ENCODE results near the gene LMF1.

The LMF1 gene

DNA sequence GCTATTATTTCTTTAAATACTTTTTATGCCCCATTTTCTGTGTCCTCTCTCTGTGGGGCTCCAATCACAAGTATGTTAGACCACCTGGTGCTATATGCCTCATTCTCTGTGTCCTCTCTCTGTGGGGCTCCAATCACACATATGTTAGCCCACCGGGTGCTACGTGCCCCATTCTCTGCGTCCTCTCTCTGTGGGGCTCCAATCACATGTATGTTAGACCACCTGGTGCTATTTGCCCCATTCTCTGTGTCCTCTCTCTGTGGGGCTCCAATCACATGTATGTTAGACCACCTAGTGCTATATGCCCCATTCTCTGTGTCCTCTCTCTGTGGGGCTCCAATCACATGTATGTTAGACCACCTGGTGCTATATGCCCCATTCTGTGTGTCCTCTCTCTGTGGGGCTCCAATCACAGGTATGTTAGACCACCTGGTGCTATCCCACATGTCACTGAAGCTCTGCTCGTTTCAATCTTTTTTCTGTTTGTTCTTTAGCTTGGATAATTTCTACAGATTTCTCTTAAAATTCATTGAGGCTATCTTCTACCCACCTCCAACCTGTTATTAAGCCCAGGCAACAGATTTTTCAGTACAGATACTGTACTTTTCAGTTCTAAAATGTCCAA lies 28.2 kb downstream of the LMF1 start:
- Histone ChIP-seq H2AFZ (ENCODE audit: low read depth, low read length) (no peak overlapping the region), H3K4me3 (ENCODE audit: low read length) (no peak overlapping the region), H3K36me3 (ENCODE audit: insufficient read depth, low read length) (peaks cover 3% of the 10 kb centered on the region), H3K4me1 (ENCODE audit: insufficient read depth, low read length) (no peaks in the 10 kb centered on the region), H3K27me3 (ENCODE audit: insufficient read depth, low read length) (no peaks in the 10 kb centered on the region), H3K9me3 (ENCODE audit: low read length) (peaks cover 38% of the 10 kb centered on the region)

DNA sequence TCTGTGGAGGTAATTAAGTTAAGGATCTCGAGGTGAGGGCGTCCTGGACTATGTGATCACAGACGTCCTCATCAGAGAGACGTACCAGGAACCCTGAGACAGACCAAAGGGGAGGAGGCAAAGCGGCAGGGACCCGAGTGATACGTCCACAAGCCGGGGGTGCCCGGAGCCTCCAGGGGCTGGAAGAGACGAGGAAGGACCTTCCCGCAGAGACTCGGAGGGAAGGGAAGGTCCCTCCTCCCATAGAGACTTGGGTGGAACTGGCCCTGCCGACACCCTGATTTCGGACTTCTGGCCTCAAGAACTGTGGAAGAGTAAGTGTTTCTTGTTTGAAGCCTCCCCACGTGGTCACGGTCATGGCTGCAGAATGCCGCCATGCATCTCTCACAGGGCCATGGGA lies 30.8 kb downstream of the LMF1 start:
- Histone ChIP-seq H2AFZ (ENCODE audit: low read depth, low read length) (no peak overlapping the region), H3K36me3 (ENCODE audit: insufficient read depth, low read length) (no peaks in the 10 kb centered on the region), H3K4me3 (ENCODE audit: low read length) (no peak overlapping the region), H3K9me3 (ENCODE audit: low read length) (peaks cover 30% of the 10 kb centered on the region), H3K27me3 (ENCODE audit: insufficient read depth, low read length) (no peaks in the 10 kb centered on the region), H3K4me1 (ENCODE audit: insufficient read depth, low read length) (no peaks in the 10 kb centered on the region)

DNA sequence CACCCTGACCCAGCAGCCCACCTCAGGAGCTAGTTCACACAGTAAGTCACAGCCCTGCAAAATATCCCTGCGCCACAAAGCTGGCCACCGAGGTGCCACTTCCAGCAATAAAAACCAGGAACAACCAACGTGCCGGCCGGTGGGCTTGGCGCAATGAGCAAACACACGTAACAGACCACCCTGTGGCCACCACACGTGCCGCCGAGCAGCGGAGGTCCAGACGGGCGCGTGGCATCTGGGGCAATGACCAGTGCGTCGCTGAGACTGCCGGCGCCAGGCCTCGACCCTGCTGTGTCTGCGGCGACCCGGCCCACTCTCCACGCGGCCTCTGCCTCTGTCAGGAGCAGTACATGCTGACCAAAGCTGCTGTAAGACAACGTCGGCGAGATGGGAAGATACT lies 31.5 kb downstream of the LMF1 start:
- no peaks in the 10 kb centered on the region for H3K27me3 ChIP-seq (ENCODE audit: insufficient read depth, low read length)
- H3K4me1 ChIP-seq (ENCODE audit: insufficient read depth, low read length), result no peaks in the 10 kb centered on the region
- H3K4me3 ChIP-seq (ENCODE audit: low read length), result no peak overlapping the region
- no peaks in the 10 kb centered on the region for H3K36me3 ChIP-seq (ENCODE audit: insufficient read depth, low read length)
- H2AFZ ChIP-seq (ENCODE audit: low read depth, low read length), result no peak overlapping the region
- H3K9me3 ChIP-seq (ENCODE audit: low read length), result peaks cover 27% of the 10 kb centered on the region

DNA sequence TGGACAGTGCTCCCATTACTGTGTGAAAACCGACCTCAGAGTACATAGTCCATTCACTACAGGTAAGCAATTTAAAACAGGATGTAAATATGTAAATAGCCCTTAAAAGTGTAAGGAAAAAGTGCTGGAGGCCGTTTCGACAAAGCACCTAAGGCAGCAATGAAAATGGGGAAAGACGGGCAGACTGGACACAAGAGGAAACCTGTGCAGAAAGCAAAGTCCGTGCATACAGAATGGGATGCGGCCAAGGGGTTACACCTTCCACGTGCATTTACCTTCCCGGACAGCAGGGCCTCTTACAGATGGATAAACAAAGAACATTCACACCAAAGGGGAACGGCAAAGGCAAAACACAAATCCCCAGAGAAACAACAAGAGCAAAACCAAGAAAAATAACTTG lies 32.0 kb downstream of the LMF1 start:
- peaks cover 22% of the 10 kb centered on the region for H3K9me3 ChIP-seq (ENCODE audit: low read length)
- no peaks in the 10 kb centered on the region for H3K4me1 ChIP-seq (ENCODE audit: insufficient read depth, low read length)
- H2AFZ ChIP-seq (ENCODE audit: low read depth, low read length), result no peak overlapping the region
- H3K27me3 ChIP-seq (ENCODE audit: insufficient read depth, low read length), result no peaks in the 10 kb centered on the region
- H3K4me3 ChIP-seq (ENCODE audit: low read length), result no peak overlapping the region
- H3K36me3 ChIP-seq (ENCODE audit: insufficient read depth, low read length), result peaks cover under 1% of the 10 kb centered on the region

DNA sequence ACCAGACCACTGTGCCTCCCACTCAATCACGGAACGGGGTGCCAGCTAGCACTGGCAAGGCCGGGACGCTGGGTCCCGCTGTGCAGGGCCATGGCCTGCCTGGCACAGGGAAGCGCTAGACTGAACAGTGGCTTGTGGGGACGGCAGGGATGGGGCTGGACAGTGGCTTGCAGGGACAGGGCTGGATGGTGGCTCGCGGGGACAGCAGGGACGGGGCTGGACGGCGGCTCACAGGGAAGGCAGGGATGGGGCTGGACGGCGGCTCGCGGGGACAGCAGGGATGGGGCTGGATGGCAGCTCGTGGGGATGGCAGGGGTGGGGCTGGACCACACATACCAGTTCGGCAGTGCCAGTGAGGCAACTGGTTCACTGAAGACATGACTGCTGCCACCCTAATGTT lies 32.6 kb downstream of the LMF1 start:
- Histone ChIP-seq H3K27me3 (ENCODE audit: insufficient read depth, low read length) (no peaks in the 10 kb centered on the region), H2AFZ (ENCODE audit: low read depth, low read length) (no peak overlapping the region), H3K4me3 (ENCODE audit: low read length) (no peak overlapping the region), H3K9me3 (ENCODE audit: low read length) (peaks cover 21% of the 10 kb centered on the region), H3K36me3 (ENCODE audit: insufficient read depth, low read length) (peaks cover 4% of the 10 kb centered on the region), H3K4me1 (ENCODE audit: insufficient read depth, low read length) (no peaks in the 10 kb centered on the region)

DNA sequence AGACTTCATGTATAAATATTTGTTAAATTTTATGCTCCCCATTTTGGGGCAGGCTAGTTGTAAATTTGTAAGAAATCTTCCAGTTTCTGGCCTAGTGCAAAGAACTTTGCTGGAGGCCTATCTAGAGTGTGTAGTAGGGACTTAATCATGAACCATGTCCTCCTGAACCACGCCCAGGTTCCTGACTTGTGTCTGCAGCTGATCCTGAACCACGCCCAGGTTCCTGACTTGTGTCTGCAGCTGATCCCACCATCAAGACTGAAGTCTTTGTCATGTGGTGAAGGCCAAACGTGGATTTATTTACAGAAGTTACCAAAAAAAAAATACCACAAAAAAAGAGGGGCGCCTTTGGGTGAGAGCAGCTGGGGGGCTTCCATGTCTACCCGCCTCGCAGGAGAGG lies 33.1 kb downstream of the LMF1 start:
- no peaks in the 10 kb centered on the region for H3K27me3 ChIP-seq (ENCODE audit: insufficient read depth, low read length)

DNA sequence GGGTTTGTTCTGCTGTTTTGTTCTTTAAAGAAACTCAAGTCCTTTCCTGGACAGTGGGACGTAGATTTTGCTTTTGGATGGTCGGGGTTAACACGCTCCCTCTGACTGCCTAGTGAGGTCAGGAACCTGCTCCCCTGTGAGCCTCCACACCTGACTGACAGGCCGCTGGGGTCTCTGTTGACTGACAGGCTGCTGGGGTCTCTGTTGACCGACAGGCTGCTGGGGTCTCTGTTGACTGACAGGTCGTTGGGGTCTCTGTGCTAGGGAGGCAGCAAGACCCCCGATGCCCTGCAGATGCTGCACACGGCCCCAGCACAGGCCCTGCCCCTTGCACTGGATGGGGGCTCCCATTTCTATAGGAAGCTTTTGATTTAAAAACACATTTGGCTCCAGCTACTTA lies 33.5 kb downstream of the LMF1 start:
- Histone ChIP-seq H3K9me3 (ENCODE audit: low read length) (peaks cover 18% of the 10 kb centered on the region), H2AFZ (ENCODE audit: low read depth, low read length) (no peak overlapping the region), H3K4me1 (ENCODE audit: insufficient read depth, low read length) (no peaks in the 10 kb centered on the region), H3K27me3 (ENCODE audit: insufficient read depth, low read length) (no peaks in the 10 kb centered on the region), H3K4me3 (ENCODE audit: low read length) (no peak overlapping the region), H3K36me3 (ENCODE audit: insufficient read depth, low read length) (peaks cover 4% of the 10 kb centered on the region)

More for the DNA sequence above, 33.1 kb downstream of the LMF1 start:
- Histone ChIP-seq H3K4me3 (ENCODE audit: low read length) (no peak overlapping the region), H2AFZ (ENCODE audit: low read depth, low read length) (no peak overlapping the region), H3K4me1 (ENCODE audit: insufficient read depth, low read length) (no peaks in the 10 kb centered on the region), H3K9me3 (ENCODE audit: low read length) (peaks cover 21% of the 10 kb centered on the region), H3K36me3 (ENCODE audit: insufficient read depth, low read length) (peaks cover 4% of the 10 kb centered on the region)

DNA sequence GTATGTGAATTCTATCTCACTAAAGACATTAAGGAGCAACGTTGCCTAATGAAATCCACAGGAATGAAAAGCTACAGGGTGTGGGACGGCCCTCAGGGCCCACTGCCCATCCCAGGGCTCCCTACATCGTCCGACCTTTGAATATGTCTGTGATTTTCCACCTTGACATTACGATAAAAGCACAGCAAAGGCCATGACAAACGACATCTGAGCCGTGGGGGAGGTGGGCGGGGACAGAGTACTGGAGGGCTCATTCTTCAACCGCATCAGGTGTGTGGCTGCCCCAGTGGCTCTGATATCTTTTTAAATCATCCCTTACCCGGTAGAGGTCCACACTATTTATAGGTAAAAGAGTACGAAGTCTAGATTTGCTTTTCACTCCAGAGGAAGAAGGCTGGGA lies 35.1 kb downstream of the LMF1 start:
- H3K4me1 ChIP-seq (ENCODE audit: insufficient read depth, low read length), result no peaks in the 10 kb centered on the region
- H3K9me3 ChIP-seq (ENCODE audit: low read length), result peaks cover 16% of the 10 kb centered on the region
- no peak overlapping the region for H2AFZ ChIP-seq (ENCODE audit: low read depth, low read length)
- peaks cover 8% of the 10 kb centered on the region for H3K36me3 ChIP-seq (ENCODE audit: insufficient read depth, low read length)
- H3K4me3 ChIP-seq (ENCODE audit: low read length), result no peak overlapping the region
- H3K27me3 ChIP-seq (ENCODE audit: insufficient read depth, low read length), result no peaks in the 10 kb centered on the region

DNA sequence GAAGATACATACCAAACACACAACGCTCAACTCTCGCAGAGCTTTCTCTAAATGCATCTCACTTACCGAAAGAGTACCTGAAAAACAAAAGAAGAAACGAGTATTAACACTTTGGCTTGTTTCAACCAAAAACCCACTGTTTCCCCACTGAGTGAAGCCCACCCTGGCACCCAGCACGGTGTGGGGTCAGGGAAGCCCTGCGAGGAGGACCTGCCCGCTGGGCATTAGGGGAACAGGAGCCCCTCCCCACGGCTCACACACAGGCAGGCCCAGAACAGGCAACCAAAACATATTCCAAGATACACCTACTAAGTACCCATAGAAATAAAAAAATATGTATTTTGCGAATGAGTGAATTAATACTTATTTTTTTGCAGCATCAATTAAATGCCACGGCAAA lies 36.6 kb downstream of the LMF1 start:
- Histone ChIP-seq H3K27me3 (ENCODE audit: insufficient read depth, low read length) (no peaks in the 10 kb centered on the region), H3K36me3 (ENCODE audit: insufficient read depth, low read length) (peaks cover 8% of the 10 kb centered on the region), H3K4me1 (ENCODE audit: insufficient read depth, low read length) (no peaks in the 10 kb centered on the region), H3K9me3 (ENCODE audit: low read length) (peaks cover 10% of the 10 kb centered on the region), H2AFZ (ENCODE audit: low read depth, low read length) (no peak overlapping the region), H3K4me3 (ENCODE audit: low read length) (no peak overlapping the region)

DNA sequence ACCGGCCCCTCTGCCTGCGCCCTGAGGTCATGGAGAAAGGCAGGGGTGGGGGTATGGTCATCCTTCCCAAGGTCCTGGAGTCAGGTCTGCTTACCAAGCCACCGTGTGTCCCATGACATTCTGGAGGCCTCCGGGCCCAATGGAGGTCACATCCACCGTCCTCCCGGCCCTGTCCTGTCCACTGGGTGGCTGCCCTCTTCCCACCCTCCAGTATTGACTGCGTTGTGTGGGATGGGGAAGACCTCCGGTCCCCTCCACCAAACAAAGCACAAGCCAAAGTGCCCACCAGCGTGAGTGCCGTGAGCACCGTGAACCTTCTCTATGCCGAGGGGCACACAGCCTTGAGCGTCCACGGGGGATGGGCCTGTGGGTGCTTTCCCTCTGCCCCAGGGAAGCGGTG lies 37.2 kb downstream of the LMF1 start:
- H3K4me1 ChIP-seq (ENCODE audit: insufficient read depth, low read length), result no peaks in the 10 kb centered on the region
- peaks cover 8% of the 10 kb centered on the region for H3K36me3 ChIP-seq (ENCODE audit: insufficient read depth, low read length)
- H3K27me3 ChIP-seq (ENCODE audit: insufficient read depth, low read length), result no peaks in the 10 kb centered on the region
- H3K9me3 ChIP-seq (ENCODE audit: low read length), result peaks cover 12% of the 10 kb centered on the region
- no peak overlapping the region for H2AFZ ChIP-seq (ENCODE audit: low read depth, low read length)
- no peak overlapping the region for H3K4me3 ChIP-seq (ENCODE audit: low read length)

DNA sequence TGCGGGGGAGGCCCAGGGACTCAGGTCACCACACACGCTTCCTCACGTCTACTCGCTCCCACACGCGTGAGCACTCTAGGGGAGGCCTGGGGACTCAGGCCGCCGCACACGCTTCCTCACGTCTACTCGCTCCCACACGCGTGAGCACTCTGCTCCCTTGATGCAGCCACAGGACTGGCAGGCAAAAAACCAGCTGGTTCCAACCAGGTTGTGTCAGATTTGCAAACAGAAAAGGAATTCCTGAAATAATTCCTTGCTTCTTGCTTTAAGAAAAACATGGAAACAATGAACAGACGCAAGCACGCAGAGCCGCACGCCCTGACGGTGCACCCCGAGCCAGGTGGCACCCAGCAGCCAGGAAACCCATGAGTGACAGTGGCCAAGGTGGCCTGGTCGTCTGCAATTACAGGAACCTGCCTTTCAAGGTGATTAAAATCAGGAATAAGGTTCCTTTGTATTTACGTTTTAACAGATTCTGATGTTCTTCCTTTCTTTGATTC lies 37.9 kb downstream of the LMF1 start:
- Histone ChIP-seq H3K27me3 (ENCODE audit: insufficient read depth, low read length) (no peaks in the 10 kb centered on the region), H3K4me1 (ENCODE audit: insufficient read depth, low read length) (no peaks in the 10 kb centered on the region), H2AFZ (ENCODE audit: low read depth, low read length) (no peak overlapping the region), H3K9me3 (ENCODE audit: low read length) (peaks cover 12% of the 10 kb centered on the region), H3K4me3 (ENCODE audit: low read length) (no peak overlapping the region), H3K36me3 (ENCODE audit: insufficient read depth, low read length) (peaks cover 8% of the 10 kb centered on the region)

DNA sequence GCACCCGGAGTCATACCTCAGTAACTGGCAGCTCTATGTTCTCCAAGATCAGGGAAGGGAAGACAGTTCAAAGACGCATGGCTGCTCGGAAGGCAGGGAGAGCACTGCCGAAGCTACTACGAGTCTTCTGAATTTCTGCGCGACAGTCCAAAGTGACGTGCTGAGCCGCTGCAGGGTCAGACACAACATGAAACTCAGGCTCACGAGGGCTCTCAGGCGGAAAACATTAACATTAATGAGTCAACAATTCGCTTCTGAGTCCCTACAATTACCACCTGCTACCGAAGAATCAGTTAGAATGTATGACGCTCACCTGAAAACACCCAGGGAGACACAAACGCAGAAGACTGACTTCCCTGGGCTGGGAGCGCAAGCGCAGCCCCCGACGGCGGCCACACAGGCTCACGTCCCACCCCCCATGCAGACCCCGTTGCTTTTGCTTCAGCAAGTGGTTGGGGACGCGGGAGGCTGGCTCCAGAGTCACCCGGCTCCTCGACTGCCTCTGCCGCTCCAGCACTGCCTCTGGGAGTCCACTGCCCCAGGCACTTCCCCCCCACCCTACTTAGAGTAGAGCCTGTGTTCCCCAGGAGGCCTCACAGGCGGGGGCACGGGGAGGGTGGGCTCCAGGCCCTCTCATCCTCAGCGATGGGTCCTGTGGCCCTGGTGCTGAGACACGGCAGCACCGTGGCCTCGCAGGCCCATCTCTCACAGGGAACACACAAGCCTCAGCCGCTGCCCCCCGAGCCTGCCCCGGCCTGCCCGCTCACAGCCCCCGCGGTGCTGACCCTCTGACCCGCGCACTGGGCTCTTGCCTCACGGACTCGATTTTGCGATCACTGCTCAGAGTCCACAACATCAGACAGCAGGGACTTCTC lies 38.9 kb downstream of the LMF1 start:
- Histone ChIP-seq H2AFZ (ENCODE audit: low read depth, low read length) (no peak overlapping the region), H3K27me3 (ENCODE audit: insufficient read depth, low read length) (no peaks in the 10 kb centered on the region), H3K4me1 (ENCODE audit: insufficient read depth, low read length) (no peaks in the 10 kb centered on the region), H3K36me3 (ENCODE audit: insufficient read depth, low read length) (peaks cover 8% of the 10 kb centered on the region), H3K9me3 (ENCODE audit: low read length) (peaks cover 16% of the 10 kb centered on the region), H3K4me3 (ENCODE audit: low read length) (no peak overlapping the region)

DNA sequence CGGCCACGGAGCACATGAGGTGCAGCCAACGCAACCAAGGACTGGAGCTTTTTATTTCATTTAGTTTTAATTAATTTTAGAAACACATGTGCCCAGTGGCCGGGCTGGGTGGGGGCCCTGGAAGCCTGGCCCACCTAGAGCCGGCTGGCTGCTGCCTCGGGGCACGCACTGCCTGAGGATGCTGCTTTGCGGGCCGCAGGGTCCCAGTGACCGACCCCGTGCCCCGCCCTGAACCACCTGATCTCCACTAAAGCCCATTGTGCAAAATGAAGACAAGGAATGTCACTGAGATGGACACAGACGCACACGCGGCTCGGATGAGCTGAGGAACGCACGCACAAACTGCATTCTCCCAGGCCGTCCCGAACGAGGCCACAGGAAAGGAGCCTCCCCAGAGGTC lies 39.6 kb downstream of the LMF1 start:
- Histone ChIP-seq H3K36me3 (ENCODE audit: insufficient read depth, low read length) (peaks cover 8% of the 10 kb centered on the region), H3K9me3 (ENCODE audit: low read length) (peaks cover 19% of the 10 kb centered on the region), H2AFZ (ENCODE audit: low read depth, low read length) (no peak overlapping the region), H3K27me3 (ENCODE audit: insufficient read depth, low read length) (no peaks in the 10 kb centered on the region), H3K4me3 (ENCODE audit: low read length) (no peak overlapping the region), H3K4me1 (ENCODE audit: insufficient read depth, low read length) (no peaks in the 10 kb centered on the region)
